ENCODE results near the gene PCNT. TPM values are rescaled to one million over a fixed set of nuclear protein-coding genes. Genes with fewer than 3 reads are reported as not detected.

The PCNT gene
- total RNA-seq, 1 experiment from 2014 or later = 39.6 TPM

DNA sequence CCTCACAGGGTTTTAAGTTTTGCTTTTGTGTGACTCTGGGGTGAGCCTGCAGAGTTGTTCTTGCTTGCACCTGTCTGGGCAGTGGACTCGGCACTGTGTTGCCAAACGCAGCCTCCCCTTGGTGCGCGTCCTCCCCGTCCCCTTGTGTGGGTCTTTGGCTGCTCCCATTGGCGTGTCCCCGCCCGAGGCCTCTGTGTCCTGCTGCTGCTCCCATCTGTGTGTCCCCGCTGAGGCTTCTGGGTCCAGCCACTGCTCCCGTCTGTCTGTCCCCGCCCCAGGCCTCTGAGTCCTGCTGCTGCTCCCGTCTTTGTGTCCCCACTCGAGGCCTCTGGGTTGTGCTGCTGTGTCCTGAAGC lies 62.8 kb downstream of the PCNT start:
- Histone ChIP-seq H2BK20ac (ENCODE audit: low read depth, low read length, poor library complexity, severe bottlenecking) (no peak overlapping the region), H3K9ac (ENCODE audit: extremely low read depth, insufficient read length, low read length) (no peak overlapping the region), H3K56ac (ENCODE audit: insufficient read length, low read depth, low read length) (no peak overlapping the region), H3K27ac (ENCODE audit: insufficient read length, low read depth, low read length) (no peak overlapping the region), H3T11ph (ENCODE audit: low read length) (no peak overlapping the region), H3K27me3 (ENCODE audit: insufficient read depth, low read length) (no peaks in the 10 kb centered on the region), H3K23ac (ENCODE audit: insufficient read length, low read depth, low read length) (no peak overlapping the region), H2AK5ac (ENCODE audit: insufficient read length, low read length) (no peak overlapping the region), H2BK120ac (ENCODE audit: low read depth, low read length, poor library complexity, severe bottlenecking) (no peak overlapping the region), H4K5ac (ENCODE audit: insufficient read length, low read depth, low read length) (no peak overlapping the region), H2BK5ac (ENCODE audit: insufficient read length, low read length) (no peak overlapping the region), H3K9me3 (ENCODE audit: control insufficient read depth, low read depth, low read length) (no peaks in the 10 kb centered on the region), H3K79me1 (ENCODE audit: insufficient read depth, low read depth, low read length, poor library complexity, severe bottlenecking) (no peaks in the 10 kb centered on the region), H3K4me1 (ENCODE audit: insufficient read depth, low read length) (no peaks in the 10 kb centered on the region), H3K4me2 (ENCODE audit: insufficient read depth, insufficient read length, low read length) (no peak overlapping the region), H3K4ac (ENCODE audit: low read depth, low read length) (no peak overlapping the region), H3K18ac (ENCODE audit: insufficient read length, low read depth, low read length) (no peak overlapping the region), H4K91ac (ENCODE audit: insufficient read length, low read depth, low read length) (no peak overlapping the region), H4K20me1 (ENCODE audit: control insufficient read depth, insufficient read depth, insufficient read length) (no peaks in the 10 kb centered on the region), H2AFZ (ENCODE audit: low read length) (no peak overlapping the region), H2BK12ac (ENCODE audit: insufficient read length, low read depth, low read length) (no peak overlapping the region), H3K14ac (ENCODE audit: insufficient read depth, low read length) (no peak overlapping the region), H2BK15ac (ENCODE audit: low read depth, low read length) (no peak overlapping the region), H3K23me2 (ENCODE audit: insufficient read length, low read depth, low read length, poor library complexity, severe bottlenecking) (no peaks in the 10 kb centered on the region), H4K8ac (replicated peaks; ENCODE audit: insufficient read length, low read depth, low read length) (no peak overlapping the region), H3K79me2 (ENCODE audit: insufficient read depth, low read length) (peaks cover 8% of the 10 kb centered on the region; the same call in 1 of the 2 replicates)
- TF ChIP-seq, protein P1, sequence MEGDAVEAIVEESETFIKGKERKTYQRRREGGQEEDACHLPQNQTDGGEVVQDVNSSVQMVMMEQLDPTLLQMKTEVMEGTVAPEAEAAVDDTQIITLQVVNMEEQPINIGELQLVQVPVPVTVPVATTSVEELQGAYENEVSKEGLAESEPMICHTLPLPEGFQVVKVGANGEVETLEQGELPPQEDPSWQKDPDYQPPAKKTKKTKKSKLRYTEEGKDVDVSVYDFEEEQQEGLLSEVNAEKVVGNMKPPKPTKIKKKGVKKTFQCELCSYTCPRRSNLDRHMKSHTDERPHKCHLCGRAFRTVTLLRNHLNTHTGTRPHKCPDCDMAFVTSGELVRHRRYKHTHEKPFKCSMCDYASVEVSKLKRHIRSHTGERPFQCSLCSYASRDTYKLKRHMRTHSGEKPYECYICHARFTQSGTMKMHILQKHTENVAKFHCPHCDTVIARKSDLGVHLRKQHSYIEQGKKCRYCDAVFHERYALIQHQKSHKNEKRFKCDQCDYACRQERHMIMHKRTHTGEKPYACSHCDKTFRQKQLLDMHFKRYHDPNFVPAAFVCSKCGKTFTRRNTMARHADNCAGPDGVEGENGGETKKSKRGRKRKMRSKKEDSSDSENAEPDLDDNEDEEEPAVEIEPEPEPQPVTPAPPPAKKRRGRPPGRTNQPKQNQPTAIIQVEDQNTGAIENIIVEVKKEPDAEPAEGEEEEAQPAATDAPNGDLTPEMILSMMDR (conservative IDR thresholded peaks at IDR 0.05) = no peak
- H3K4me1 Mint-ChIP-seq = peaks cover 6 to 7% of the 10 kb centered on the region in 2 experiments
- DNase-seq = no peak
- H3K9me3 Mint-ChIP-seq = peaks cover 24 to 30% of the 10 kb centered on the region in 2 experiments
- H3K36me3 Mint-ChIP-seq (ENCODE audit: insufficient read depth in 1 of 3, low read depth in 3 of 3) = peaks cover 47 to 71% (median 68%) of the 10 kb centered on the region in 3 experiments
- WGBS (ENCODE audit: extremely low coverage, insufficient read length, low lambda C conversion rate) = no CpG with 5 or more reads among the region's 13 CpGs
- peak overlapping the region; percentile 90 to 92 (median 92); a peak in 6 of 7 replicates for H3K27ac Mint-ChIP-seq
- no peaks in the 10 kb centered on the region for H3K27me3 Mint-ChIP-seq (ENCODE audit: low read depth)
- no peak overlapping the region for H3K4me3 Mint-ChIP-seq

All from H9 (cell line).